ENCODE results near the gene ACYP2. TPM values are rescaled to one million over a fixed set of nuclear protein-coding genes. Genes with fewer than 3 reads are reported as not detected.

The ACYP2 gene
- total RNA-seq, 1 donor from 2014 or later = 10.3 TPM

DNA sequence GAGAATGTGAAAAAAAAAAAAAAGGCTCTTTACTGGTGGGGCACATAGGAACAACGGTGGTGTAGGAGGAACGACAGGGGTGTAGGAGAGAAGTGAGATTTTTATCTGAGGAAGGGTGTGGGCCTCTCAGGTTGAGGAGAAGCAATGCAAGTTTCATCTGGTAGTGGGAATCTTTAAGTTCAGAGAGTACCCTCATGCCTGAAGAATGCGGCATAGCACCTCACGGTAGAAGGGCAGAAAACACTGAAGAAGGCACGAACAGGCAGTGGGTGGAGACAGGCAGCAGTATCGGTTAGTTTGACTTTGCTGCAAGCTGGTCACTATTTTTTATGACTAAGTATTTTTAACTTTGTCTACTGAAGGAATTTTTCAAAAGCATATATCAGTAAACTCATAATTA, 192.8 kb downstream of the ACYP2 start:
- H3K36me3 ChIP-seq (ENCODE audit: control insufficient read depth, insufficient read depth, low read length) = no peaks in the 10 kb centered on the region
- no peak for DNase-seq (ENCODE audit: low read depth)
- no peak overlapping the region for H3K4me3 ChIP-seq (ENCODE audit: low read depth, low read length)
- TF ChIP-seq, protein P1, sequence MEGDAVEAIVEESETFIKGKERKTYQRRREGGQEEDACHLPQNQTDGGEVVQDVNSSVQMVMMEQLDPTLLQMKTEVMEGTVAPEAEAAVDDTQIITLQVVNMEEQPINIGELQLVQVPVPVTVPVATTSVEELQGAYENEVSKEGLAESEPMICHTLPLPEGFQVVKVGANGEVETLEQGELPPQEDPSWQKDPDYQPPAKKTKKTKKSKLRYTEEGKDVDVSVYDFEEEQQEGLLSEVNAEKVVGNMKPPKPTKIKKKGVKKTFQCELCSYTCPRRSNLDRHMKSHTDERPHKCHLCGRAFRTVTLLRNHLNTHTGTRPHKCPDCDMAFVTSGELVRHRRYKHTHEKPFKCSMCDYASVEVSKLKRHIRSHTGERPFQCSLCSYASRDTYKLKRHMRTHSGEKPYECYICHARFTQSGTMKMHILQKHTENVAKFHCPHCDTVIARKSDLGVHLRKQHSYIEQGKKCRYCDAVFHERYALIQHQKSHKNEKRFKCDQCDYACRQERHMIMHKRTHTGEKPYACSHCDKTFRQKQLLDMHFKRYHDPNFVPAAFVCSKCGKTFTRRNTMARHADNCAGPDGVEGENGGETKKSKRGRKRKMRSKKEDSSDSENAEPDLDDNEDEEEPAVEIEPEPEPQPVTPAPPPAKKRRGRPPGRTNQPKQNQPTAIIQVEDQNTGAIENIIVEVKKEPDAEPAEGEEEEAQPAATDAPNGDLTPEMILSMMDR (IDR thresholded peaks at IDR 0.05; ENCODE audit: insufficient read depth, low read length, poor library complexity, severe bottlenecking) = no peak
- no peaks in the 10 kb centered on the region for H3K27me3 ChIP-seq (ENCODE audit: control insufficient read depth, insufficient read depth, low read length)

DNA sequence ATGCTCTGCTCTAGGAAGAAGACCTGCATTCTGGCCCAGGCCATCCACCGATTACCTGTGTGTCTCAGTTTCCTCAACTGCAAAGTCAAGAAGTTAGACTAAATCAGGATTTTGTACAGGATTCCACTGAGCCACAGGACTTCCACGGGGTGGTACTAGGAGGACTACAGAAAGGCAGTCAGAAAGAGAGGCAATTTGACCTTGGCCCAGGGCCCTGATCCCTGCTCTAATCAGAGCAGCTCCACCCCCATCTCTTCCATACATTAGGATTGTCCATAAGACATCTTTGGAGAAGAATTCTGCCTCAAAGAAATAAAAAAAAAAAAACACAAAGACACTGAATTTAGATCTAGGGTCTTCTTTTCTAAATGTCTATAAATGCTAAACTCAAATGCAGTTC, 193.4 kb downstream of the ACYP2 start:
- TF ChIP-seq, protein P1 (IDR thresholded peaks at IDR 0.05; ENCODE audit: insufficient read depth, low read length, poor library complexity, severe bottlenecking) = no peak
- Histone ChIP-seq H3K4me3 (ENCODE audit: low read depth, low read length) (no peak overlapping the region), H3K36me3 (ENCODE audit: control insufficient read depth, insufficient read depth, low read length) (no peaks in the 10 kb centered on the region), H3K27me3 (ENCODE audit: control insufficient read depth, insufficient read depth, low read length) (no peaks in the 10 kb centered on the region)
- no peak for DNase-seq (ENCODE audit: low read depth)

DNA sequence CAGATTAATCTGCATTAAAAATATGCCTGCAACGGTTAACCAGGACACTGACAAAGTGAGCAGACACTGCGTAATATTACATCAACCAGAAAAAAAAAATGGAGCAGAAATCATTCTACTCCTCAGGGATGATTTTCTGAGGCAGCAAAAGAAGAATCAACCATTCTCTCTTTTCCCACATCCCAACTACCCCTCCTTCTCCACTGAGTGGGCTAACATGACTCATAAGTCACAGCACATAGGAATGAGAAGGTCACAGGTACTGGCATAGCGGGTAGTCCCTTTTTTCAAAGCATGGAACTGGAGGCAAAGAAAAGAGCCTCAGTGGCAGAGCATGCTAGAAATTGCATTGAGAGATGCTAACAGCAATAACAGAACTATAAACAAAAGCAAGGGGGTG, 194.9 kb downstream of the ACYP2 start:
- DNase-seq (ENCODE audit: low read depth) = peak; percentile 28
- no peaks in the 10 kb centered on the region for H3K36me3 ChIP-seq (ENCODE audit: control insufficient read depth, insufficient read depth, low read length)
- no peak overlapping the region for H3K4me3 ChIP-seq (ENCODE audit: low read depth, low read length)
- TF ChIP-seq, protein P1 (IDR thresholded peaks at IDR 0.05; ENCODE audit: insufficient read depth, low read length, poor library complexity, severe bottlenecking) = no peak
- H3K27me3 ChIP-seq (ENCODE audit: control insufficient read depth, insufficient read depth, low read length) = no peaks in the 10 kb centered on the region

DNA sequence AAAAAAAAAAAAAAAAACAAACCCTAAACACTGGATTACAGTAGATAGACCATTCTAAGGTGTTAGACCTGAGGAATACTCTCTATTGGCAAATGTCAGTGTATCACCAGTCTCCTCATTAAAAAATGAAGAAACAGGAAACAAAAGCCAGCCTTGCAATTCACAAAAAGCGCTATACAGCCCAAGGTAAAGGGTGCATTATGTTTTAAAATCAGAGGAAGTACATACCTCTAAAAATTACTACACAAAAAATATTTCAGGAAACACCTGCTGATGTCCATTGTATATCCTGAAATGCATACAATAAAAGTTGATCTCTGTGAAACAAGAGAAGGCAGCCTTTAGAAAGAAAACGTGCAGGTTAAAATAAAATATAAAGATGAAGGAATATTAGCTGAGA, 195.5 kb downstream of the ACYP2 start:
- DNase-seq (ENCODE audit: low read depth) = no peak
- no peak overlapping the region for H3K4me3 ChIP-seq (ENCODE audit: low read depth, low read length)
- H3K36me3 ChIP-seq (ENCODE audit: control insufficient read depth, insufficient read depth, low read length) = no peaks in the 10 kb centered on the region
- TF ChIP-seq, protein P1 (IDR thresholded peaks at IDR 0.05; ENCODE audit: insufficient read depth, low read length, poor library complexity, severe bottlenecking) = no peak
- H3K27me3 ChIP-seq (ENCODE audit: control insufficient read depth, insufficient read depth, low read length) = no peaks in the 10 kb centered on the region

DNA sequence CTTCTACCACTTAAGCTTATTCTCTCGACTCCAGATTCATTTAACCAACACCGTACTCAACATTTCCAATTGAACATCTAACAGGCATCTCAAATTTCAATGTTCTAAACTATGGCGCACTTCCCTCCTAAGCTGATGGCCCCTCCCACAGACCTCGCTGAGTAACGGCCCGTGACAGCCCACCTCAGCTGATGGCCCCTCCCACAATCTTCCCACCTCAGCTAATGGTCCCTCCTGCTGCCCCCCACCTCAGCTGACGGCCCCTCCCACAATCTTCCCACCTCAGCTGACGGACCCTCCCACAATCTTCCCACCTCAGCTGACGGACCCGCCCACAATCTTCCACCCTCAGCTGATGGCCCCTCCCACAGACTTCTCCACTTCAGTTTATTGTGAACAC, 197.7 kb downstream of the ACYP2 start:
- H3K27me3 ChIP-seq (ENCODE audit: control insufficient read depth, insufficient read depth, low read length) = no peaks in the 10 kb centered on the region
- H3K4me3 ChIP-seq (ENCODE audit: low read depth, low read length) = no peak overlapping the region
- no peaks in the 10 kb centered on the region for H3K36me3 ChIP-seq (ENCODE audit: control insufficient read depth, insufficient read depth, low read length)
- DNase-seq (ENCODE audit: low read depth) = no peak
- TF ChIP-seq, protein P1 (IDR thresholded peaks at IDR 0.05; ENCODE audit: insufficient read depth, low read length, poor library complexity, severe bottlenecking) = no peak

DNA sequence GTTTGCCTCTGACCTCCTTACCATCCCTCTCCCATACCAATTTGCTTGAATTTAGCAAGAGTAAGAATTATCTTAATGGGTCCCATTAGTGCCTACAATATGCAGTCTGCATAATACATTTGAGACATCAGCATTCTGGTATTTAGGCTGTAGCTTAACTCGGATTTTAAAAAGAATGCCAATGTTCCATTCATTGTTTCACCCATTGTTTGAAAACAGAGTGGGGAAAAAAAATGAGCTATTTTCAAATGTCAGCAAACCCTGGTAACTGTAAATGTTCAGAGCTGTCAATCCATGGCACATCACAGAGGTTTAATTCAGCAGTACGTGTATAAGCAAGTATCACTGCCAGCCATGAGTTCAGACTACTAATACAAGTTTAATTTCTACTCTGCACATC, 202.6 kb downstream of the ACYP2 start:
- TF ChIP-seq, protein P1 (IDR thresholded peaks at IDR 0.05; ENCODE audit: insufficient read depth, low read length, poor library complexity, severe bottlenecking) = no peak
- Histone ChIP-seq H3K36me3 (ENCODE audit: control insufficient read depth, insufficient read depth, low read length) (no peaks in the 10 kb centered on the region), H3K27me3 (ENCODE audit: control insufficient read depth, insufficient read depth, low read length) (no peaks in the 10 kb centered on the region), H3K4me3 (ENCODE audit: low read depth, low read length) (no peak overlapping the region)
- DNase-seq (ENCODE audit: low read depth) = no peak

All from kidney epithelial cell (primary cell).